SK-N-SH (cell line): Measurements from ENCODE around the gene RELT.

Experiments
- CHD2 ChIP-seq: fragments of 150-350 bp; IDR thresholded peaks from 2 replicates; pipeline ENCODE4 v1.6.1; 2018; ENCODE audit warnings: low read length; ENCODE audit not compliant: partially characterized antibody
- EP300 ChIP-seq, 2 experiments: IDR thresholded peaks; 2 replicates each; pipeline versions ENCODE4 v1.4.0 to v1.6.1; 2012; ENCODE audit warnings: borderline replicate concordance in 1 of 2, low read depth in 1 of 2, low read length in 1 of 2
- EZH2phosphoT487 ChIP-seq: fragments of 200-600 bp; sonication (generic); IDR thresholded peaks from 2 replicates; pipeline ENCODE4 v1.6.1; 2017; ENCODE audit warnings: low read depth, mixed run types, mild to moderate bottlenecking, antibody characterized with exemption, moderate library complexity, borderline replicate concordance
- FOXM1 ChIP-seq: IDR thresholded peaks from 2 replicates; pipeline ENCODE4 v1.4.0; 2012; ENCODE audit warnings: low read depth, mild to moderate bottlenecking
- GATA2 ChIP-seq: sonication (generic); formaldehyde crosslinking; IDR thresholded peaks from 2 replicates; pipeline ENCODE4 v1.5.0; 2020; ENCODE audit warnings: mild to moderate bottlenecking, missing genetic modification reagents
- NFIC ChIP-seq: IDR thresholded peaks from 2 replicates; pipeline ENCODE4 v1.4.0; 2012; ENCODE audit warnings: borderline replicate concordance
- RFX5 ChIP-seq: IDR thresholded peaks from 2 replicates; pipeline ENCODE4 v1.6.1; 2012; ENCODE audit warnings: mild to moderate bottlenecking, improper control_type of control experiment, low read length
- SMC3 ChIP-seq: IDR thresholded peaks from 2 replicates; pipeline ENCODE4 v1.6.1; 2012; ENCODE audit warnings: low read depth, low read length, improper control_type of control experiment
- TAF1 ChIP-seq: IDR thresholded peaks from 2 replicates; pipeline ENCODE4 v1.6.1; 2012; ENCODE audit warnings: low read depth, mild to moderate bottlenecking, low read length, moderate library complexity, borderline replicate concordance
- TF ChIP-seq, protein P1 (sequence below): IDR thresholded peaks from 2 replicates; pipeline ENCODE4 v1.4.0; 2012; ENCODE audit warnings: low read depth, borderline replicate concordance
- TF ChIP-seq, protein P2 (sequence below): fragments of 200-600 bp; sonication (generic); IDR thresholded peaks from 2 replicates; pipeline ENCODE4 v1.6.1; 2017; ENCODE audit warnings: antibody characterized with exemption, mild to moderate bottlenecking, moderate library complexity
- TF ChIP-seq, protein P3 (sequence below): IDR thresholded peaks from 2 replicates; pipeline ENCODE4 v1.6.1; 2012; ENCODE audit warnings: mild to moderate bottlenecking, low read depth, low read length, moderate library complexity
- TF ChIP-seq, protein P4 (sequence below): fragments of 150-350 bp; IDR thresholded peaks from 2 replicates; pipeline ENCODE4 v1.6.1; 2017; ENCODE audit warnings: antibody characterized with exemption, low read length, low read depth, borderline replicate concordance

DNA sequence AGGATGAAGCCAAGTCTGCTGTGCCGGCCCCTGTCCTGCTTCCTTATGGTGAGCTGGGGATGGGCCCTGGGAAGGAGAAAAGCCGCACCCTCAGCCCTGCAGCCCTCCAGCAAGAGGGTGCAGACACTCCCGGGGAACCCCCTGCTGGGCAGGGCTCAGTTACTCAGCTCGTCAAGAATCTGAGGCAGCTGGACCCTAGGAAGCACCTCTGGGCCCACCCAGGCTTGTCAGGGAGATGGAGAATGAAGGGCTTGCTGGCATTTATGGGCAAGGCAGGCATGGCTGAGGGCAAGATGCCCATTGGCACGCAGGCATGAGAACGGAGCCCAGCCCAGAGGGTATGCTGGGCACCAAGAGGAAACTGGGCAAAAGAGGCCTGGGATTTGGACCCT, 12.9 kb downstream of the RELT start:
- TF ChIP-seq NFIC (no peak), RFX5 (no peak), CHD2 (no peak), EZH2phosphoT487 (no peak), EP300 (IDR thresholded peaks at IDR 0.05; ENCODE audit: borderline replicate concordance in 1 of 2, low read depth in 1 of 2, low read length in 1 of 2) (no peak), SMC3 (no peak), FOXM1 (no peak), GATA2 (no peak), TAF1 (no peak)
- TF ChIP-seq, protein P1, sequence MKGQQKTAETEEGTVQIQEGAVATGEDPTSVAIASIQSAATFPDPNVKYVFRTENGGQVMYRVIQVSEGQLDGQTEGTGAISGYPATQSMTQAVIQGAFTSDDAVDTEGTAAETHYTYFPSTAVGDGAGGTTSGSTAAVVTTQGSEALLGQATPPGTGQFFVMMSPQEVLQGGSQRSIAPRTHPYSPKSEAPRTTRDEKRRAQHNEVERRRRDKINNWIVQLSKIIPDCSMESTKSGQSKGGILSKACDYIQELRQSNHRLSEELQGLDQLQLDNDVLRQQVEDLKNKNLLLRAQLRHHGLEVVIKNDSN = no peak
- TF ChIP-seq, protein P2, sequence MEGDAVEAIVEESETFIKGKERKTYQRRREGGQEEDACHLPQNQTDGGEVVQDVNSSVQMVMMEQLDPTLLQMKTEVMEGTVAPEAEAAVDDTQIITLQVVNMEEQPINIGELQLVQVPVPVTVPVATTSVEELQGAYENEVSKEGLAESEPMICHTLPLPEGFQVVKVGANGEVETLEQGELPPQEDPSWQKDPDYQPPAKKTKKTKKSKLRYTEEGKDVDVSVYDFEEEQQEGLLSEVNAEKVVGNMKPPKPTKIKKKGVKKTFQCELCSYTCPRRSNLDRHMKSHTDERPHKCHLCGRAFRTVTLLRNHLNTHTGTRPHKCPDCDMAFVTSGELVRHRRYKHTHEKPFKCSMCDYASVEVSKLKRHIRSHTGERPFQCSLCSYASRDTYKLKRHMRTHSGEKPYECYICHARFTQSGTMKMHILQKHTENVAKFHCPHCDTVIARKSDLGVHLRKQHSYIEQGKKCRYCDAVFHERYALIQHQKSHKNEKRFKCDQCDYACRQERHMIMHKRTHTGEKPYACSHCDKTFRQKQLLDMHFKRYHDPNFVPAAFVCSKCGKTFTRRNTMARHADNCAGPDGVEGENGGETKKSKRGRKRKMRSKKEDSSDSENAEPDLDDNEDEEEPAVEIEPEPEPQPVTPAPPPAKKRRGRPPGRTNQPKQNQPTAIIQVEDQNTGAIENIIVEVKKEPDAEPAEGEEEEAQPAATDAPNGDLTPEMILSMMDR = no peak
- TF ChIP-seq, protein P3, sequence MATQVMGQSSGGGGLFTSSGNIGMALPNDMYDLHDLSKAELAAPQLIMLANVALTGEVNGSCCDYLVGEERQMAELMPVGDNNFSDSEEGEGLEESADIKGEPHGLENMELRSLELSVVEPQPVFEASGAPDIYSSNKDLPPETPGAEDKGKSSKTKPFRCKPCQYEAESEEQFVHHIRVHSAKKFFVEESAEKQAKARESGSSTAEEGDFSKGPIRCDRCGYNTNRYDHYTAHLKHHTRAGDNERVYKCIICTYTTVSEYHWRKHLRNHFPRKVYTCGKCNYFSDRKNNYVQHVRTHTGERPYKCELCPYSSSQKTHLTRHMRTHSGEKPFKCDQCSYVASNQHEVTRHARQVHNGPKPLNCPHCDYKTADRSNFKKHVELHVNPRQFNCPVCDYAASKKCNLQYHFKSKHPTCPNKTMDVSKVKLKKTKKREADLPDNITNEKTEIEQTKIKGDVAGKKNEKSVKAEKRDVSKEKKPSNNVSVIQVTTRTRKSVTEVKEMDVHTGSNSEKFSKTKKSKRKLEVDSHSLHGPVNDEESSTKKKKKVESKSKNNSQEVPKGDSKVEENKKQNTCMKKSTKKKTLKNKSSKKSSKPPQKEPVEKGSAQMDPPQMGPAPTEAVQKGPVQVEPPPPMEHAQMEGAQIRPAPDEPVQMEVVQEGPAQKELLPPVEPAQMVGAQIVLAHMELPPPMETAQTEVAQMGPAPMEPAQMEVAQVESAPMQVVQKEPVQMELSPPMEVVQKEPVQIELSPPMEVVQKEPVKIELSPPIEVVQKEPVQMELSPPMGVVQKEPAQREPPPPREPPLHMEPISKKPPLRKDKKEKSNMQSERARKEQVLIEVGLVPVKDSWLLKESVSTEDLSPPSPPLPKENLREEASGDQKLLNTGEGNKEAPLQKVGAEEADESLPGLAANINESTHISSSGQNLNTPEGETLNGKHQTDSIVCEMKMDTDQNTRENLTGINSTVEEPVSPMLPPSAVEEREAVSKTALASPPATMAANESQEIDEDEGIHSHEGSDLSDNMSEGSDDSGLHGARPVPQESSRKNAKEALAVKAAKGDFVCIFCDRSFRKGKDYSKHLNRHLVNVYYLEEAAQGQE = no peak
- TF ChIP-seq, protein P4, sequence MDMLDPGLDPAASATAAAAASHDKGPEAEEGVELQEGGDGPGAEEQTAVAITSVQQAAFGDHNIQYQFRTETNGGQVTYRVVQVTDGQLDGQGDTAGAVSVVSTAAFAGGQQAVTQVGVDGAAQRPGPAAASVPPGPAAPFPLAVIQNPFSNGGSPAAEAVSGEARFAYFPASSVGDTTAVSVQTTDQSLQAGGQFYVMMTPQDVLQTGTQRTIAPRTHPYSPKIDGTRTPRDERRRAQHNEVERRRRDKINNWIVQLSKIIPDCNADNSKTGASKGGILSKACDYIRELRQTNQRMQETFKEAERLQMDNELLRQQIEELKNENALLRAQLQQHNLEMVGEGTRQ = no peak
